ENCODE results near the gene HIF3A. TPM values are rescaled to one million over a fixed set of nuclear protein-coding genes. Genes with fewer than 3 reads are reported as not detected.

Gene HIF3A
- total RNA-seq, 3 donors from 2014 or later (not counting 1 experiment from before 2014, with no cell fraction given): not detected

DNA sequence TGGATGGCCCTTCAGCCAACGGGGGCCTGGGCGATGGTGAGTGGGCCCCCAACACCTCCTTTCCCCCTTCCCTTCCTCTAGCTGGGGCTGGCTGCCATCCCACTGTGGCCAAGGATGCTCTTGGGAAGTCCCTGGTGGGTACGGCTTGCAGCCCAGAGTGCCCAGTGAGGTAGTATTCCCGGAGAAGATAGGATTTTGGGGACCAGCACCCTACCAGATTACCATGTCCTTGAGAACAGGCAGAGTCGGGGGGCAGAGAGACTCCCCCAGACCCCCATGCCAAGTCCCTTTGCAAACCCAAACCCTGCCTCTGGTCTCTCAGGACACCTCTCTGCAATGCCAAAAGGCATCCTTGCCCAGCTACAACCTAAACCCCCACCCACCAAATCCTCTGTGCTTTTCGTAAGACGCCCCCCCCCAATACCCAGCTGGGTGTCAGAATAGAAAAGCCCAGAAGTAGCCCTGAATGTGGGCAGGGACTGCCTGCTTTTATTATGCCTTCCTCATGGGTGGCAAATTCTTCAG lies 1.7 kb downstream of the HIF3A start:
- peaks cover 19% of the 10 kb centered on the region for H3K27me3 ChIP-seq (ENCODE audit: control insufficient read depth, insufficient read depth, low read length)
- Mint-ChIP-seq H3K36me3 (no peaks in the 10 kb centered on the region), H3K27me3 (ENCODE audit: low read depth in 2 of 2) (peaks cover 23 to 29% of the 10 kb centered on the region in 2 donors), H3K27ac (no peak overlapping the region), H3K4me1 (peaks cover 0 to 6% of the 10 kb centered on the region in 2 donors), H3K9me3 (no peaks in the 10 kb centered on the region), H3K4me3 (no peak overlapping the region)
- intact Hi-C loops (cut with micrococcal nuclease): no loop called here
- no peak overlapping the region for H3K4me3 ChIP-seq (ENCODE audit: low read length)
- no peaks in the 10 kb centered on the region for H3K4me1 ChIP-seq (ENCODE audit: control insufficient read depth, insufficient read depth, low read length)
- no peaks in the 10 kb centered on the region for H3K9me3 ChIP-seq (ENCODE audit: control insufficient read depth, insufficient read depth, low read length)
- DNase-seq: no peak
- no peak overlapping the region for H3K27ac ChIP-seq (ENCODE audit: low read length)
- 35% methylated on average over 7 of the region's 7 CpGs for WGBS (ENCODE audit: insufficient coverage)
- H3K36me3 ChIP-seq (ENCODE audit: control insufficient read depth, insufficient read depth, low read length): no peaks in the 10 kb centered on the region
- no peak for ATAC-seq
- TF ChIP-seq, protein P1, sequence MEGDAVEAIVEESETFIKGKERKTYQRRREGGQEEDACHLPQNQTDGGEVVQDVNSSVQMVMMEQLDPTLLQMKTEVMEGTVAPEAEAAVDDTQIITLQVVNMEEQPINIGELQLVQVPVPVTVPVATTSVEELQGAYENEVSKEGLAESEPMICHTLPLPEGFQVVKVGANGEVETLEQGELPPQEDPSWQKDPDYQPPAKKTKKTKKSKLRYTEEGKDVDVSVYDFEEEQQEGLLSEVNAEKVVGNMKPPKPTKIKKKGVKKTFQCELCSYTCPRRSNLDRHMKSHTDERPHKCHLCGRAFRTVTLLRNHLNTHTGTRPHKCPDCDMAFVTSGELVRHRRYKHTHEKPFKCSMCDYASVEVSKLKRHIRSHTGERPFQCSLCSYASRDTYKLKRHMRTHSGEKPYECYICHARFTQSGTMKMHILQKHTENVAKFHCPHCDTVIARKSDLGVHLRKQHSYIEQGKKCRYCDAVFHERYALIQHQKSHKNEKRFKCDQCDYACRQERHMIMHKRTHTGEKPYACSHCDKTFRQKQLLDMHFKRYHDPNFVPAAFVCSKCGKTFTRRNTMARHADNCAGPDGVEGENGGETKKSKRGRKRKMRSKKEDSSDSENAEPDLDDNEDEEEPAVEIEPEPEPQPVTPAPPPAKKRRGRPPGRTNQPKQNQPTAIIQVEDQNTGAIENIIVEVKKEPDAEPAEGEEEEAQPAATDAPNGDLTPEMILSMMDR (IDR thresholded peaks at IDR 0.05): no peak

DNA sequence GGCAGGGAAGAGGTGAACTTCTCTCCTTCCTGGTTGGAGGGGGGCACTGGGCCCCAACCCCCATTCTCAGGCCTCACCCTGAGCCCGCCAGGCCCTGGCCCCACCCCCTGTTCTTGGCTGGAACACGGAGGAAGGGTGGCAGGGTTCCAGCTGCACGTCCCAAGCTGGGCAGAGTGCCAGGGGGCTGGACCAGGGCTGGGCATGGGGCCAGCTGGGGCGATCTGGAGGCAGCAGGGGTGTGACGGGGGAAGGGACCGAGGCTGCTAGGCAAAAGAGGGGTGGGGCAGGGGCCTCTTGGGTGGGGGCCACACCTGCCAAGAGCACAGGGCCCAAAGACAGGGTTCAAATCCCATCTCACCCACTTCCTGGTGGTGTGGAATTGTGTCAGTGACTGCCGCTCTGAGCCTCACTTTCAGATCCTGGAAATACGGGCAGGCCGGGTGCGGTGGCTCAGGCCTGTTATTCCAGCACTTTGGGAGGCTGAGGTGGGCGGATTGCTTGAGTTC lies 2.2 kb downstream of the HIF3A start:
- H3K36me3 Mint-ChIP-seq: no peaks in the 10 kb centered on the region
- no peaks in the 10 kb centered on the region for H3K9me3 Mint-ChIP-seq
- peaks cover 0 to 6% of the 10 kb centered on the region in 2 donors for H3K4me1 Mint-ChIP-seq
- no peak overlapping the region for H3K27ac Mint-ChIP-seq
- Histone ChIP-seq H3K36me3 (ENCODE audit: control insufficient read depth, insufficient read depth, low read length) (no peaks in the 10 kb centered on the region), H3K27ac (ENCODE audit: low read length) (no peak overlapping the region), H3K9me3 (ENCODE audit: control insufficient read depth, insufficient read depth, low read length) (no peaks in the 10 kb centered on the region), H3K4me1 (ENCODE audit: control insufficient read depth, insufficient read depth, low read length) (no peaks in the 10 kb centered on the region), H3K27me3 (ENCODE audit: control insufficient read depth, insufficient read depth, low read length) (peaks cover 19% of the 10 kb centered on the region), H3K4me3 (ENCODE audit: low read length) (no peak overlapping the region)
- H3K4me3 Mint-ChIP-seq: no peak overlapping the region
- DNase-seq: no peak
- TF ChIP-seq, protein P1 (IDR thresholded peaks at IDR 0.05): no peak
- ATAC-seq: no peak
- H3K27me3 Mint-ChIP-seq (ENCODE audit: low read depth in 2 of 2): peaks cover 23 to 29% of the 10 kb centered on the region in 2 donors
- intact Hi-C loops (cut with micrococcal nuclease): no loop called here
- WGBS (ENCODE audit: insufficient coverage): 28% methylated on average over 11 of the region's 11 CpGs

DNA sequence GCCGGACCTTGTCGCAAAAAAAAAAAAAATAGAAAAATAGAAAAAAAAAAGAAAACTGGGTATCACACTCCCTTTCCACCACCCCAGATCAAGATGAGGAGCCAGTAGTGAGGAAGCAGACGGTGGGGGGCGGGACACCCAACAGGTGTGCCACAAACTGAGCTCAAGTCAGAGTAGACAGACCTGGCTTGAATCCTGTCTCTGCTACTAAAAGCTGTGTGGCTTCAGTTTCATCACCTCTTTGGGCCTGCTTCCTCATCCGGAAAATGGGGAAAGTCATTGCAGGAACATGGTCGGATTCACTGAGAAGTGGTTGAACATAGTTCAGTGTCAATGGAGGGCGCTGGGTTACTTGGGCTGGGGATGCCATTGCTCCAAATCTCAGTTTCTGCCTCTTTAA lies 2.9 kb downstream of the HIF3A start:
- peaks cover 18 to 23% of the 10 kb centered on the region in 2 donors for H3K27me3 Mint-ChIP-seq (ENCODE audit: low read depth in 2 of 2)
- Histone ChIP-seq H3K9me3 (ENCODE audit: control insufficient read depth, insufficient read depth, low read length) (no peaks in the 10 kb centered on the region), H3K27me3 (ENCODE audit: control insufficient read depth, insufficient read depth, low read length) (peaks cover 19% of the 10 kb centered on the region), H3K4me3 (ENCODE audit: low read length) (no peak overlapping the region), H3K36me3 (ENCODE audit: control insufficient read depth, insufficient read depth, low read length) (no peaks in the 10 kb centered on the region), H3K27ac (ENCODE audit: low read length) (no peak overlapping the region), H3K4me1 (ENCODE audit: control insufficient read depth, insufficient read depth, low read length) (no peaks in the 10 kb centered on the region)
- H3K4me1 Mint-ChIP-seq: peaks cover 0 to 6% of the 10 kb centered on the region in 2 donors
- no peak overlapping the region for H3K4me3 Mint-ChIP-seq
- DNase-seq (no peak), ATAC-seq (no peak)
- no peaks in the 10 kb centered on the region for H3K9me3 Mint-ChIP-seq
- WGBS (ENCODE audit: insufficient coverage): 83% methylated on average over 5 of the region's 7 CpGs
- H3K36me3 Mint-ChIP-seq: no peaks in the 10 kb centered on the region
- intact Hi-C loops (cut with micrococcal nuclease): no loop called here
- TF ChIP-seq, protein P1 (IDR thresholded peaks at IDR 0.05): no peak
- H3K27ac Mint-ChIP-seq: no peak overlapping the region

DNA sequence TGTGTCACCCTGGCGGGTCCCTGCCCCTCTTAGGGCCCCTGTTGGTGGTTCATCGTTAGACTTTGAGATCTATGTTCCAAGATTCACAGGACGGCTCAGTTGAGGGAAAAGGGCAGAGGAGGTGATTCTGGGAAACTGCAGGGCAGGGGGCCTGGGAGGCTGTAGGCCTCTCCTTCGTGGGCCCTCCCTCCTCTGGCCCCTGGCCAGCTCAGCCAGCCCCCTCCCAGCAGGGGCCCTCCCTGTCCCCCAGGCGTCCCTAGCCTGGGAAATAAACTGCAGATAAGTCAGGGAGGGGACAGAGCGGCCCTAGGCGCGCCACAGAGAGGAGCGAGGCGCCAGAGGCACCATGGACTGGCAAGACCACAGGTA lies 6.5 kb downstream of the HIF3A start:
- Mint-ChIP-seq H3K4me3 (no peak overlapping the region), H3K9me3 (peaks cover 2 to 5% of the 10 kb centered on the region in 2 donors), H3K36me3 (no peaks in the 10 kb centered on the region), H3K27me3 (ENCODE audit: low read depth in 2 of 2) (peaks cover 0 to 3% of the 10 kb centered on the region in 2 donors), H3K27ac (no peak overlapping the region), H3K4me1 (peaks cover 0 to 6% of the 10 kb centered on the region in 2 donors)
- TF ChIP-seq, protein P1 (IDR thresholded peaks at IDR 0.05): no peak
- no peaks in the 10 kb centered on the region for H3K4me1 ChIP-seq (ENCODE audit: control insufficient read depth, insufficient read depth, low read length)
- no peak for ATAC-seq
- H3K36me3 ChIP-seq (ENCODE audit: control insufficient read depth, insufficient read depth, low read length): no peaks in the 10 kb centered on the region
- peaks cover 2% of the 10 kb centered on the region for H3K27me3 ChIP-seq (ENCODE audit: control insufficient read depth, insufficient read depth, low read length)
- 90% methylated on average over 10 of the region's 10 CpGs for WGBS (ENCODE audit: insufficient coverage)
- no peak for DNase-seq
- intact Hi-C loops (cut with micrococcal nuclease): no loop called here
- peaks cover 5% of the 10 kb centered on the region for H3K9me3 ChIP-seq (ENCODE audit: control insufficient read depth, insufficient read depth, low read length)
- no peak overlapping the region for H3K27ac ChIP-seq (ENCODE audit: low read length)
- no peak overlapping the region for H3K4me3 ChIP-seq (ENCODE audit: low read length)

Data from natural killer cell (primary cell).